ENCODE measurements around the gene ATP8A2.

GRCh38 chr13:26037302-26037701 lies 665.5 kb downstream of the ATP8A2 start:
- peak; percentile 51 for TF ChIP-seq CTCF (conservative IDR thresholded peaks at IDR 0.05)
- no peak for TF ChIP-seq EZH2 (IDR thresholded peaks at IDR 0.05; ENCODE audit: low read depth)
